Loucy (cell line): Measurements from ENCODE around the gene CDADC1.

Source experiments
- EZH2phosphoT487 ChIP-seq: fragments of 200-600 bp; IDR thresholded peaks from 2 replicates; pipeline ENCODE4 v1.6.1; 2018; ENCODE audit warnings: antibody characterized with exemption, mild to moderate bottlenecking, moderate library complexity, borderline replicate concordance
- TF ChIP-seq, protein P1 (sequence below): fragments of 200-600 bp; sonication (generic); conservative IDR thresholded peaks from 2 replicates; pipeline ENCODE4 v1.5.1; 2014; ENCODE audit warnings: mild to moderate bottlenecking, antibody characterized with exemption, low read length

DNA sequence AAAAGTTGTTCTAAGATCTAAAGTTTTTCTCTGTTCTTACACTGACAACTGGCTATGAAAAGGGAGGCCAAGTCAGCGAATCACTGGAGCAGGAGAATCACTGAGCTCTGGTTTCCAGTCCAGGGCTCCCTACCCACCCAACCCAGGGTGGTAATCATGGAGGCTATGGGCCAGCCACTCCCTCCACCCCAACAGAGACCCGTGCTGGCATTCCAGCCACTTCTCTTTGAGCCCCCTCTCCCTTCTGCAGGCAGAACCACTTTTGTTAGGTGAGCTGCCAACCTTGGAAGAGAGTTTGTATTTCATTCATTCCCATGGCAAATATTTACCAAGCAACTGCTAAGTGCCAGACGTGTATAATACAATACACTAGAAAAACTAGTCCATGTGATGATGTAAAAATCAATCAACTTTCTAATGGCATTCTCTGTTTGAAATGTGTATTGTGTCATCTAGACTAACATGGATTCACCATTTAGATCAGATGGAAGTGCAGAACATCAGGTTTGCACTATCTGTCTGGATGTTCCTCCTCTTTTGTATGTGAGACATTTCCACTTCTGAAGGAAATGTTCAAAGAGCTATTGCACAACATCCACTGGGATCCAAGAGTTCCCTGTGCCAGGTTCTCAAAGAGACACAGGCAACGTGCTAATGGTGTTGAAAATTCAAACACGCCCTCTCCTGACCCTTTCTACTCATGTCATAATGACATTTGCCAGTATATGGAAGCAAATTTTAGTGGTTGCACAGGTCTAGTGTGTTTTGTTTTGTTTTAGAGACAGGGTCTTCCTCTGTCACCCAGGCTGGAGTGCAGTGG lies 22.3 kb upstream of the CDADC1 start:
- TF ChIP-seq, protein P1, sequence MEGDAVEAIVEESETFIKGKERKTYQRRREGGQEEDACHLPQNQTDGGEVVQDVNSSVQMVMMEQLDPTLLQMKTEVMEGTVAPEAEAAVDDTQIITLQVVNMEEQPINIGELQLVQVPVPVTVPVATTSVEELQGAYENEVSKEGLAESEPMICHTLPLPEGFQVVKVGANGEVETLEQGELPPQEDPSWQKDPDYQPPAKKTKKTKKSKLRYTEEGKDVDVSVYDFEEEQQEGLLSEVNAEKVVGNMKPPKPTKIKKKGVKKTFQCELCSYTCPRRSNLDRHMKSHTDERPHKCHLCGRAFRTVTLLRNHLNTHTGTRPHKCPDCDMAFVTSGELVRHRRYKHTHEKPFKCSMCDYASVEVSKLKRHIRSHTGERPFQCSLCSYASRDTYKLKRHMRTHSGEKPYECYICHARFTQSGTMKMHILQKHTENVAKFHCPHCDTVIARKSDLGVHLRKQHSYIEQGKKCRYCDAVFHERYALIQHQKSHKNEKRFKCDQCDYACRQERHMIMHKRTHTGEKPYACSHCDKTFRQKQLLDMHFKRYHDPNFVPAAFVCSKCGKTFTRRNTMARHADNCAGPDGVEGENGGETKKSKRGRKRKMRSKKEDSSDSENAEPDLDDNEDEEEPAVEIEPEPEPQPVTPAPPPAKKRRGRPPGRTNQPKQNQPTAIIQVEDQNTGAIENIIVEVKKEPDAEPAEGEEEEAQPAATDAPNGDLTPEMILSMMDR: no peak
- no peak for TF ChIP-seq EZH2phosphoT487
